Pancreas (tissue), 10 donors: Measurements from ENCODE around the gene RAB3C. TPM values are rescaled to one million over a fixed set of nuclear protein-coding genes. Genes with fewer than 3 reads are reported as not detected.
A peak's percentile ranks its signal among the peaks of the same experiment; 100 is the strongest.
"Not testable (repeated sequence)": the region's sequence is repeated elsewhere in the genome, so short reads cannot be mapped to it uniquely, and the experiment has no call there.

Source experiments
- ATAC-seq, 4 donors: fragments of 200-7000 bp; cut with Tn5 transposase; one replicate each; pipeline versions ENCODE4 v1.8.0 to v1.9.1; 2020; ENCODE audit warnings: mild to moderate bottlenecking in 4 of 4, moderate library complexity in 4 of 4
- DNase-seq, 6 donors: peaks; one replicate each; pipeline ENCODE4 v3.0.0-alpha.2; 2020
- FAIRE-seq: peaks from 2 replicates; lab custom pipeline; 2012; peaks lifted over from hg19 to GRCh38; lab: Jason Lieb, UNC
- H3K27ac ChIP-seq, 4 donors: fragments of 200-600 bp; sonication (generic); 1 replicate in 3 of 4; 2 replicates in 1 of 4; pipeline versions ENCODE4 v1.5.0 to v1.8.0; 2020
- H3K27me3 ChIP-seq, 4 donors: fragments of 200-600 bp; one replicate each; pipeline ENCODE4 v1.8.0; 2021
- H3K36me3 ChIP-seq, 3 donors: fragments of 200-600 bp; sonication (generic) in 1 of 3; one replicate each; pipeline versions ENCODE4 v1.5.0 to v1.8.0; 2020 to 2021
- H3K4me1 ChIP-seq, 3 donors: fragments of 200-600 bp; one replicate each; pipeline ENCODE4 v1.8.0; 2021
- H3K4me3 ChIP-seq, 4 donors: fragments of 200-600 bp; sonication (generic) in 2 of 4; one replicate each; pipeline versions ENCODE4 v1.5.0 to v1.8.0; 2020 to 2021
- H3K9me3 ChIP-seq, 4 donors: fragments of 200-600 bp; one replicate each; pipeline ENCODE4 v1.8.0; 2021
- CTCF ChIP-seq, 4 donors: fragments of 200-600 bp; sonication (generic) in 3 of 4; IDR thresholded peaks; one replicate each; pipeline versions ENCODE4 v1.5.0 to v1.8.0; 2021; ENCODE audit warnings: antibody characterized with exemption in 4 of 4
- WGBS, 2 donors: extraction: QIAGEN DNeasy Blood & Tissue Kit; methylation state at CpG; one replicate each; pipeline ENCODE4 v1.1.7; 2013; 5-methylcytosine and 5-hydroxymethylcytosine counted together
- intact Hi-C, 3 donors: fragments of 100-400 bp; cut with DNase I; formaldehyde crosslinking; loops; one replicate each; pipeline versions ENCODE4 v1.11.1 to v1.14.2; 2022
- polyA plus RNA-seq, 2 donors: library from polyadenylated mRNA; stranded (reverse); fragments of 200-250 nt; gene quantifications; one replicate each; pipeline ENCODE4 v1.2.3, GENCODE V29; 2013
- total RNA-seq, 6 donors: library from RNA; stranded (reverse); fragmentation: NEBNext Ultra II Directional in 4 of 6; extraction: Animal tissue kit (Norgen Biotek cat#: 25700) in 4 of 6; gene quantifications; one replicate each; pipeline versions ENCODE4 v1.2.1 to v1.2.4, GENCODE V29; 2021 to 2023
- donor health status: healthy with polysubstance abuse.
- donor health status: DM: no; HTN: no; CAD: no; lungs with moderate emphysema.
- donor health status: DM: no; HTN: no; CAD: no.
- donor health status: control.
- donor health status: control.
- donor health status: Bipolar disorder and iron deficiency.
- donor health status: DM: yes; HTN: yes; CAD: no.
- donor health status: DM: no; HTN: no; CAD: no.
- donor health status: DM: no; HTN: no; CAD: no.
- donor health status: DM: yes; HTN: yes; CAD: no.

Gene RAB3C
- total RNA-seq (1 to 10 TPM; 1.7 to 9.0 (median 6.2) TPM), polyA plus RNA-seq (1 to 10 TPM; 3.0 to 5.4 TPM)

- H3K4me3 ChIP-seq = peak within 1 kb of the TSS; percentile 31 to 67 (median 49)
- peak in 2 of 4 donors; percentile 9 to 11 for TF ChIP-seq CTCF (IDR thresholded peaks at IDR 0.05)
- 0 to 1% methylated on average over 42 to 43 of the region's 43 CpGs for WGBS, 2 donors
- no peaks in the 10 kb centered on the region for H3K36me3 ChIP-seq
- no peaks in the 10 kb centered on the region for H3K9me3 ChIP-seq
- H3K27me3 ChIP-seq = peaks cover 0 to 6% (median 1%) of the 10 kb centered on the region in 4 donors
- no peaks in the 10 kb centered on the region for H3K4me1 ChIP-seq
- peak; percentile 92 to 97 (median 94) for DNase-seq
- peak; percentile 97 to 100 (median 100) for ATAC-seq
- peak within 1 kb of the TSS in 2 of 4 donors; percentile 57 to 58 for H3K27ac ChIP-seq
- FAIRE-seq = no peak
- intact Hi-C loops = no loop called here
These were observed at the start of gene RAB3C for GRCh38 chr5:58582803-58583491. TSS of gene RAB3C (plus strand) at chr5:58583075. CDS start at chr5:58583209, 134 bp downstream.

GRCh38 chr5:58541935-58542334 is 40.9 kb upstream of the RAB3C start:
- DNase-seq, H3K27me3 ChIP-seq, ATAC-seq, H3K27ac ChIP-seq, FAIRE-seq, H3K4me3 ChIP-seq, intact Hi-C loops, H3K4me1 ChIP-seq, H3K36me3 ChIP-seq, H3K9me3 ChIP-seq: not testable (repeated sequence)
- WGBS, 2 donors = 86 to 90% methylated on average over 9 of the region's 9 CpGs

- Histone ChIP-seq H3K36me3 (no peaks in the 10 kb centered on the region), H3K27me3 (no peaks in the 10 kb centered on the region), H3K27ac (no peak overlapping the region), H3K4me1 (no peaks in the 10 kb centered on the region), H3K9me3 (no peaks in the 10 kb centered on the region), H3K4me3 (no peak overlapping the region)
- intact Hi-C loops = no loop called here
- ATAC-seq = no peak
- TF ChIP-seq CTCF (IDR thresholded peaks at IDR 0.05) = no peak
- FAIRE-seq = no peak
- no peak for DNase-seq
- 41 to 43% methylated on average over 1 of the region's 1 CpG for WGBS, 2 donors
These were observed 40.2 kb upstream of the RAB3C start for GRCh38 chr5:58542709-58543108.

- no peak overlapping the region for H3K4me3 ChIP-seq
- no peaks in the 10 kb centered on the region for H3K9me3 ChIP-seq
- no peaks in the 10 kb centered on the region for H3K27me3 ChIP-seq
- no peaks in the 10 kb centered on the region for H3K4me1 ChIP-seq
- DNase-seq (no peak), ATAC-seq (no peak), FAIRE-seq (no peak)
- TF ChIP-seq CTCF (IDR thresholded peaks at IDR 0.05) = no peak
- 83 to 87% methylated on average over 2 of the region's 2 CpGs for WGBS, 2 donors
- H3K36me3 ChIP-seq = no peaks in the 10 kb centered on the region
- no peak overlapping the region for H3K27ac ChIP-seq
- intact Hi-C loops = no loop called here
These were observed 39.2 kb upstream of the RAB3C start for GRCh38 chr5:58543723-58544122.

GRCh38 chr5:58544195-58544594 is 38.7 kb upstream of the RAB3C start:
- ATAC-seq (peak in 1 of 4 donors; percentile 39), FAIRE-seq (no peak)

More at GRCh38 chr5:58544195-58544594, 38.7 kb upstream of the RAB3C start:
- intact Hi-C loops = no loop called here
- Histone ChIP-seq H3K4me3 (no peak overlapping the region), H3K27ac (no peak overlapping the region), H3K36me3 (no peaks in the 10 kb centered on the region), H3K27me3 (no peaks in the 10 kb centered on the region), H3K9me3 (no peaks in the 10 kb centered on the region), H3K4me1 (no peaks in the 10 kb centered on the region)
- no peak for DNase-seq
- TF ChIP-seq CTCF (IDR thresholded peaks at IDR 0.05) = no peak
- WGBS, 2 donors = 43 to 72% methylated on average over 1 of the region's 1 CpG
